ENCODE results near the gene GPR83.
"Not testable (repeated sequence)": the region's sequence is repeated elsewhere in the genome, so short reads cannot be mapped to it uniquely, and the experiment has no call there.

Gene GPR83

DNA sequence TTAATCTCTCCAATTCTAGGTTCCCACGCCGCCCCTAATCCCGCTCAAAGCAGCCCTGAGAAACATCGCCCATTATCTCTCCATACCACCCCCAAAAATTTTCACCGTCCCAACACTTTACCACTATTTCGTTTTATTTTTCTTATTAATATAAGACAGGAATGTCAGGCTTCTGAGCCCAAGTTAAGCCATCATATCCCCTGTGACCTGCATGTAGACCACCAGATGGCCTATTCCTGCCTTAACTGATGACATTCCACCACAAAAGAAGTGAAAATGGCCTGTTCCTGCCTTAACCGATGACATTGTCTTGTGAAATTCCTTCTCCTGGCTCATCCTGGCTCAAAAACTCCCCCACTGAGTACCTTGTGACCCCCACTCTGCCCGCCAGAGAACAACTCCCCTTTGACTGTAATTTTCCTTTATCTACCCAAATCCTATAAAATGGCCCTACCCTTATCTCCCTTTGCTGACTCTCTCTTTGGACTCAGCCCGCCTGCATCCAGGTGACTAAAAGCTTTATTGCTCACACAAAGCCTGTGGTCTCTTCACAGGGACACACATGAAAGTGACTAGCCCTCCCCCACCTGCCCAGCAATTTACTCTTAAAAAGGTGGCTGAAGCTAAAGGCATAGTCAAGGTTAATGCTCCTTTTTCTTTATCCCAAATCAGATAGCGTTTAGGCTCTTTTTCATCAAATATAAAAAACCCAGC lies 50.2 kb downstream of the GPR83 start:
- DNase-seq = not testable (repeated sequence)

DNA sequence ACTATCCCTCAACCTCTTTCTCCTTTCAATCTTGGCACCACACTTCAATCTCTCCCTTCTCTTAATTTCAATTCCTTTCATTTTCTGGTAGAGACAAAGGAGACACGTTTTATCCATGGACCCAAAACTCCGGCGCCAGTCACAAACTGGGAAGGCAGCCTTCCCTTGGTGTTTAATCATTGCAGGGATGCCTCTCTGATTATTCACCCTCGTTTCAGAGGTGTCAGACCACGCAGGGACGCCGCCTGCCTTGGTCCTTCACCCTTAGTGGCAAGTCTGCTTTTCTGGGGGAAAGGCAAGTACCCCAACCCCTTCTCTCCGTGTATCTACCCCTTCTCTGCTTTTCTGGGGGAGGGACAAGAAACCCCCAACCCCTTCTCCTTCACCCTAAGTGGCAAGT lies 54.9 kb downstream of the GPR83 start:
- not testable (repeated sequence) for DNase-seq

DNA sequence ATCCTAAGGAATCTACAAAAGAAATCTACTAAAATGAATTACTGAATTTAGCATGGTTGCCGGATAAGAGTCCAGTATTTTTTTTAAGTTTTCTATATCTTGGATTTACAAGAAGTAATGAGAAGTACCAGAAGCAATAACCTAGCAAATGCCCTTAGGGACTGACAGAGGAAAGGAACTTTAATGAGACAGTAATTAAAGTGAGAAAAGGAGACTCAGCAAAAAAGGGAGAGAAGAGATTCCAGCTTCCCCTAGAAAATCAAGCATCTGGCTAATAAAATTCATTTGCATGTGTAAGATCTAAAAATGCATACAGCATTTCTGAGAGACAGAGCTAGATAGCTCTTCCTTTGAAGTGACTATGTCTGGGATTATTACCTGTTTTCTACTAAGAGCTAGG lies 57.7 kb downstream of the GPR83 start:
- DNase-seq = no peak

DNA sequence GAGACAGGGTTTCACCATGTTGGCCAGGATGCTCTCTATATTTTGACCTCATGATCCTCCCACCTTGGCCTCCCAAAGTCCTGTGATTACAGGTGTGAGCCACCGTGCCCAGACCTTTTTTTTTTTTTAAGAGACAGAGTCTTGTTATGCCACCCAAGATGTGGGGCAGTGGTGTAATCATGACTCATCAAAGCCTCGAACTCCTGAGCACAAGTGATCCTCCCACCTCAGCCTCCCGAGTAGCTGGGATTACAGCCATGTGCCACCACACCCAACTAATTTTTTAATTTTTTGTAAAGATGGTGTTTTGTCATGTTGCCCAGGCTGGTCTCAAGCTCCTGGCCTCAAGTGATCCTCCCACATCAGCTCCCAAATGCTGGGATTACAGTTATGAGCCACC lies 59.0 kb downstream of the GPR83 start:
- no peak for DNase-seq

DNA sequence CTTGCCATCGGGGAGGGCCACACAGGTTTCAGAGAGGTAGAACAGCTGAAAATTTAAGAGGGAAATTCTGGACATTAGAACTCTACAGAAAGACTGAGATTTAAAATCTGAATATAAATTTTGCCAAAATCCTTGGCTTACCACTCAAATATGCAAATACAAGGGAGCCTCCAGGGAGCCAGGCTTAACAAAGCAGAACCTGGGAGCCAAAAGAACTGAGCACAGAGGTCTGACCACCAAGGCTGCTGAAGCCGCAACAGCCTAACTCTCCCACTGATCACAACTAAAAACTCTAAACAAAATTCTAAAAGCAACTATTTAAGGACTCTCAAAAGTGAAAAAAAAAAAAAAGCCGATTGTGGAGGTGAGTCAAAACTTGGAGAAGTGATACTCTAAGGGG lies 62.6 kb downstream of the GPR83 start:
- no peak for DNase-seq

DNA sequence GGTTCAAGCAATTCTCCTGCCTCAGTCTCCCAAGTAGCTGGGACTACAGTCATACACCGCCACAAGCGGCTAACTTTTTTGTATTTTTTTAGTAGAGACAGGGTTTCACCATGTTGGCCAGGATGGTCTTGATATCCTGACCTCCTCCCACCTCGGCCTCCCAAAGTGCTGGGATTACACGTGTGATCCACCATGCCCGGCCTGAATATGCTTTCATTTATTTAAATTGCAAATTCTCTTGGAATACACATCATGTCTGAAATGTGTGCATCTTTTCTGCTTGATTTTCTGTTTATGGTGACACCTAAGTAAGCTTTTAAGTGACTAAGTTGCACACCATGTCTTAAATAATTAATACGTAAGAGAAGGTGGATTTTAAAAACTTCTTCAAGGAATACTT lies 65.2 kb downstream of the GPR83 start:
- no peak for DNase-seq

DNA sequence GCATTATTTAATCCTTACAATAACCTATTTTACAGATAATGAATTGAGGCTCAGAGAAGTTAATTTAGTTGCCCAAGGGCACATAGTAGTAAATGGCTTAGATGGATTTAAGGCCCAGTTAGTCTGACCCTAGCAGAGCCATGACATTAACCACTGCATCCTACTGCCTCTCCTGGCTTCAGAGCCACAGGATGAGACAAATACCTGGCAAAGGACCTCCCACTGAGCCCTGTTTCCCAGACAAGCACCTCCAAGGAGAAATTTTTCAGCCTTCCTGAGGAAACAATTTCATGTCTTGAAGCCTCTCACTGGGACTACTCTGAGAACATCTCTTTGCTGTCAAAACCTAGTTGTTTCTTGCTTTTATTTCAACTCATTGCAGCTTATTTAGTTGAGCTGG lies 68.4 kb downstream of the GPR83 start:
- no peak for DNase-seq

DNA sequence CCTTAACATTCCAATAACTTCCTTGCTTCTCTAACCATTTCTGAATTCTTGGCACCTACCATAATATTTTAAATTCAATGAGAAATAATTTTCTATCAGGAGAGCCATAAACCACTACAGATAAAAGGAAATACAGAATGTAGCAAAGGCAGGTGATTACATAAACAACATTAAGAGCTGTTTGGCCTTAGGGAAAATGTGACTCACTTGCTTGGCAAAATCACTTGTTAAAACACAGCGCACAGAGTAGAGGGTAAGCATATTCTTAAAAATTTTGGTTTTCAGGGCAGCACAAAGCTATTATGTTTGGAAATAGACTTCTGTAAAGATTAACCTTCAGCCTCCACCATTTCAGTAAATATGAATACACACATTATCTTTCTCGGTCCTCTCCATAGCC lies 70.4 kb downstream of the GPR83 start:
- DNase-seq = no peak

DNA sequence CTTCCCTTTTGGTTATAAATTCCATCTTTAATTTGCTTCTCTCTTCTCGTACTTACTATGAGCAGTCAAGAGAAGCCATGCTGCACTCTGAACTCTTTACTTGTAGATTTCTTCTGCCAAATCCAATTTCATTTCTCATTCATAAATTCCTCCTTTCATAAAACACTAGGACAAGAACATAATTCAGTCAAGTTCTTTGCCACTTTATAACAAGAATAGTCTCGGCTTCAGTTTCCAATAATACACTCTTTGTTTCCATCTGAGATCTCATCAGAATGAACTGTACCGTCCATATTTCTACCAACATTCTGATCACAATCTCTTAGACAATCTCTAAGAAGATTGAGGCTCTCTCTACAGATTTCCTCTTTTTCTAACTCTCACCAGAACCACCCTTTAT lies 71.7 kb downstream of the GPR83 start:
- DNase-seq = no peak

DNA sequence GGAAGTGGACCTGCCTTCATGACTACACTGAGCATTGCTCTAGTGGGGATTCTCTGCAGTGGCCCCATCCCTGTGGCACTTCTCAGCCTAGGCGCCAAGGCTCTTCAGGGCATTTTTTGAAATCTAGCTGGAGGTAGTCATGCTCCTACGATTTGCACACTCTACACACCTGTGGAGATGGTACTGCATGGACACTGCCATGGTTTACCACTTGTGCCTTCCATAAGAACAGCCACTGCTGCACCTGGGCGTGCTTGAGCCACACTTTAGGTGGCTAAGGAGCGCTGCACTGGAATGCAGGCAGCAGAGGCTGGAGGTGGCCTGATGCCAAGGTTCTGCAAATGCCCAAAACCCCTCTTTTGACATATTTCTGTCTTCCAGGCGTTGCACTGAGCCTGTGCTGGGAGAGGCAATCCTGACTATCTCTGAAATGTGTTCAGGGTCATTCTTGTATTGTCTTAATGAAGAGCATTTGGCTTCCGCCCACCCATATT lies 72.6 kb downstream of the GPR83 start:
- DNase-seq = no peak
